Left ventricle myocardium superior (tissue), 1 donor: ENCODE measurements around the gene SRP9. TPM values are rescaled to one million over a fixed set of nuclear protein-coding genes. Genes with fewer than 3 reads are reported as not detected.

Source experiments
- ATAC-seq: fragments of 200-7000 bp; cut with Tn5 transposase; one replicate; pipeline ENCODE4 v1.9.1; 2020; ENCODE audit warnings: mild to moderate bottlenecking, moderate library complexity
- DNase-seq: peaks from one replicate; pipeline ENCODE4 v3.0.0-alpha.2; 2020
- intact Hi-C: fragments of 100-400 bp; cut with micrococcal nuclease; formaldehyde crosslinking; loops from one replicate; pipeline ENCODE4 v1.11.0; 2022
- long read RNA-seq: library from polyadenylated mRNA; unstranded; transcript quantifications from one replicate; pipeline ENCODE4 v2.0.0, GENCODE V29; 2021
- total RNA-seq: library from RNA; stranded (reverse); fragmentation: NEBNext Ultra II Directional; extraction: Animal tissue kit (Norgen Biotek cat#: 25700); gene quantifications from one replicate; pipeline ENCODE4 v1.2.1, GENCODE V29; 2021
- donor health status: DM: no; HTN: yes; CAD: no; lungs with severe emphysema.

Gene SRP9, protein sequence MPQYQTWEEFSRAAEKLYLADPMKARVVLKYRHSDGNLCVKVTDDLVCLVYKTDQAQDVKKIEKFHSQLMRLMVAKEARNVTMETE
- total RNA-seq: 211 TPM
- long read RNA-seq, transcript SRP9-203 (4 exons, 1,596 nt): minor isoform, 21 of 347 reads
- long read RNA-seq, transcript SRP9-201 (3 exons, 1,480 nt): major isoform, 302 of 347 reads
- long read RNA-seq, partial matches to known transcripts: 6 of 347 reads
- long read RNA-seq, other reads (novel, unspliced or antisense): 16 of 347 reads

DNA sequence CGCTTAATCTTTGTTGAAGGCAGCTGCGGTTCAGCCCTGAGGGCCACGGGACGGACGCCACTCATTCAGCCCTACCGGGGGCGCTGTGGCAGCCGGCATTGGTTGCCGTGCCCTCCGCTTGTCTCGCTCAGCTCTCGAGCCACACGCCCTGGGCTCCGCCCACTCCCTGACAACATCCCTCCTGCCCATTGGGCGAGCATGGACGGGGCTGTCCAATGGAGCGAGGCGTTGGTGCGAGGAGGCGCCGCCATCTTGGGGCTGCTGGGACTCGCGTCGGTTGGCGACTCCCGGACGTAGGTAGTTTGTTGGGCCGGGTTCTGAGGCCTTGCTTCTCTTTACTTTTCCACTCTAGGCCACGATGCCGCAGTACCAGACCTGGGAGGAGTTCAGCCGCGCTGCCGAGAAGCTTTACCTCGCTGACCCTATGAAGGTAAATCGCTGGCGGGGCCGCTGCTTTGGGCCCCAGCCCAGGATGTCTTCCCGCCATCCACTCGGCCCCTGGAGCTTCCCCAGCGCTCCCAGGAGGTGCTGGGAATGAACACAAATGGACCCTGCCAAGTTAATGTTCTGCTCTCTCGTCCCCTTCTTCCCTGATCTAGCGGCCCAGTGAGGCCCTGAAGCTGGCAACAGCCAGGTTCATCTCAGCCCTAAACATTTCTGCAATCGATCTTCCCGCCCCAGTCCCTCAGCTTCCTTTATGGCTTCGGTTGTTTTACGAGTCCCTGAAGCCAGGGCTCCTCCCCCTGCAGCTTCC is at the start of gene SRP9:
Gene SRP9, plus strand, starts transcription at position 244 of the 754 bp plus-strand sequence. Its CDS starts 115 bp downstream, at position 359.
- DNase-seq: peak; percentile 99
- ATAC-seq: peak; percentile 100
- intact Hi-C loops: loop anchor here (10.0 kb wide), 2 partner anchors 223 to 273 kb away; no protein-coding TSS in a partner anchor

GRCh38 chr1:225731491-225731890 is 46.1 kb upstream of the SRP9 start:
- ATAC-seq (no peak), DNase-seq (no peak)
- intact Hi-C loops: no loop called here

DNA sequence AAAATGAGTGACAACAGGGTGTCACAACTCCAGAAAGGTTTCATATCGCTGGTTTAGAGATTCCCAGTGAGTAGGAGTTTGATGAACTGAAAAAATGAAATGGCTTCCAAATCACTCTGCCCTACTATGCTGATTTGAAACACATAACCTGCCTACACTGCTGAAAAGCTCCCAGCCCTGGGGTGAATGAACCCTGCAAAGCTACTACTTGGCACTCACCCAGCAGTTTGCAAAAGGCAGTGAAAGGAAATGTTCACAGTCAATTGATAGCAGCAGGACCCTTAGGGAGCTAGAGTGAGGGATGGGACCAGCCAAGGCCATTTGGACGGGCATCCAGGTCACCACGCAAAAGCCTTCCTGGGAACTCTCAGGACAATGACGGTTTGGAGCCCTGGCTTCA is 44.4 kb upstream of the SRP9 start:
- intact Hi-C loops: no loop called here
- DNase-seq (no peak), ATAC-seq (no peak)

DNA sequence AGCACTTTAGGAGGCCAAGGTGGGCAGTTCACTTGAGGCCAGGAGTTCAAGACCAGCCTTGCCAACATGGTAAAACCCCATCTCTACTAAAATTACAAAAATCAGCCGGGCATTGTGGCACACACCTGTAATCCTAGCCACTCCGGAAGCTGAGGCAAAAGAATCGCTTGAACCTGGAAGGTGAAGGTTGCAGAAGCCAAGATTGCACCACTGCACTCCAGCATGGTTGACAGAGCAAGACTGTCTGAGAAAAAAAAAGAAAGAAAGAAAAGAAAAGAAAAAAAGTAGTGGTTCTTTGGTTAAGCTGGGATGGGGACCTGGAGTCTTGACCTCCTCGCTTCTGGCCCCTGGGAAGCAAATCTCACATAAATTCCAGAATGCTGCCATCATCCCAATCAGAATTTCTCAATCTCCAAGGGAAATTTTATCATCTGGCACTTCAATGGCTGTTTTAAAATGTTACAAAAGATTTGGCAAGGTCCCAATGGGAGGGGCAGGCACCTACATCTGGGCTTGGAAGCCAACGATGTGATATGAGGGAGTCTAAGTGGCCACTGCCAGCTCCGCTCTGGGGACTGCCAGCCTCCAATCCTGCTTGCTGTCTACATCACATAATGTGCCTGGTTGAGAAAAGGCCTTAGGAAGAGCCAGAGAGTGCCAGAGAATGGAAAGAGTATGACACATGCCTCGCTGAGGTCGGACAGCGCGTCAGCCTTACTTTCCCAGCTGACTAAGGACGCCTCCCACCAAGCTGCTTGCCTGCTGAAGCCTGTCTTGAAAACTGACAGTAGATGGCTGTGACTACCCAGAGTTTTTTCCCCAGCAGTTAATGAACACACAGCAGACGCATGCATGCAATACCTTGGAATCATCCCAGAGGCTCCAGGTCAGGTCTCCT is 42.1 kb upstream of the SRP9 start:
- DNase-seq: peak; percentile 76
- ATAC-seq: peak; percentile 97
- intact Hi-C loops: no loop called here

DNA sequence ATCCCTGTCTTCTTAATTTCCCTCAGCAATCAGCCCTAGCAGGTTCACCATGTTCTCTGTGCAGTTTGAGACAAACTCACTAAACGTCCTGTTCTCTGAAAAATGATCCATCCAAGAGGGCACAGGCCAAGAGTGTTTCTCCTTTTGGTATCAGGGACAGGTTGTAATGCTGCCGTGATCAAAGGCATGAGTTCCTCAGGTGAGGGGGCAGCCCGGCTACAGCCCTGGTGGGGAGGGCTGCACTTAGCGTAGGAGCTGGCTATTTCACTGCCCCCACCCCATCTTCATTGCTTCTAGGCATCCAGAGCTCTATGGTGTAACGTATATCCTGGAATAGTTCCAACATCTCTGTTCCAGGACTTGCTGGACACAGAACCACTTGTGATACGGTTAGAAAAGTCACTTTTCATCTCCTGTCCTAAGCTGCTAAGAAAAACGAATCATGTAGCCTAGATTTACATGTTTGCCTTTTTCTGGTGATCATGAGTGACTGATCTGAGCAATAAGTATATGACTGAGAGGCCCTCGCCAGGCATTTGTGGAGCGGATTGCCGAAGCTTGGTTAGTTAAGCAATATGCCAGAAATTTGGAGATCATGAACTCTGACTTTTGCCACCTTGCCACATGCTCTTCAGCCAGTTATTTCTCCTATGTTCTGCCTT is 41.1 kb upstream of the SRP9 start:
- DNase-seq (no peak), ATAC-seq (no peak)
- intact Hi-C loops: no loop called here

DNA sequence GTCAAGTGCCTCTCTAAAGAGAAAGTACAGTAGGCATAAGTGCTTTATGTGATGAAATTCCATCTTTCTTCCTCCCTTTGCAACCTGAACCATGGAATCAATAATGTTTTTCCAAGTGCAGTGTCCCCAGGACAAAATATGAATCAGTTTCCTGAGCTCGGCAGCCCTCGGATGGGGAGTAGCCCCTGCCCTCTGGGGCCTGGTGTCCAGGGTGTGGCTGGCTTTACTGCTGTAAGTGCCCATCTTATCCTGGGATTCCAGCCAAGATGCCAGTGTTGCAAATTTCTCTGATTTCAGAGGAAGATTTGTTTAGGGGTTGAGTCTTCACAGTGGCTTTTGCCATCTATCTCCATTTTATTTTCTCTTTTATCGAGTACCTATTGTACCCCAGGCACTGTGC is 40.5 kb upstream of the SRP9 start:
- no peak for ATAC-seq
- intact Hi-C loops: no loop called here
- no peak for DNase-seq

- DNase-seq: no peak
- intact Hi-C loops: no loop called here
Measured at GRCh38 chr1:225737866-225738265, 39.8 kb upstream of the SRP9 start.

GRCh38 chr1:225738763-225739162 is 38.9 kb upstream of the SRP9 start:
- DNase-seq (no peak), ATAC-seq (no peak)
- intact Hi-C loops: no loop called here

More at GRCh38 chr1:225737866-225738265, 39.8 kb upstream of the SRP9 start:
- no peak for ATAC-seq

GRCh38 chr1:225739542-225740107 is 38.0 kb upstream of the SRP9 start:
- ATAC-seq (no peak), DNase-seq (no peak)
- intact Hi-C loops: no loop called here

GRCh38 chr1:225744745-225745144 is 32.9 kb upstream of the SRP9 start:
- DNase-seq (no peak), ATAC-seq (no peak)
- intact Hi-C loops: no loop called here

DNA sequence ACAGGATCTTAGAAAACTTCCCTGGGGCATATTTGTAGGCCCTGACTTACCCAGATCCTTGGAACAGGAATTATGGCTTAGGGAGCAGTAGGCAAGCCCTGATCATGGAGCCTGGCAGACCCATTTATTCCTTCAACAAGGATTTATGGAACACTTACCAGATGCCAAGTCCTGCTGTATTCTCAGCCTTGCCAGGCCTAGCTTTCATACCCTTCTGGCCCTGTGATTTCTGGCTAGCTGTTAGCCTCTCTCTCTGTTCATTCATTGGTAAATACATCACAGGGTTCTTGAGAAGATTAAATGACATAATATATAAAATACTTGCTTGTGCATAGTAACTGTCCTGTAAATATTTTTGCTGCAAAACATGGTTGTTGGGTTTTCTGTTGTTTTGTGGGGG is 32.4 kb upstream of the SRP9 start:
- DNase-seq: no peak
- intact Hi-C loops: no loop called here
- no peak for ATAC-seq

DNA sequence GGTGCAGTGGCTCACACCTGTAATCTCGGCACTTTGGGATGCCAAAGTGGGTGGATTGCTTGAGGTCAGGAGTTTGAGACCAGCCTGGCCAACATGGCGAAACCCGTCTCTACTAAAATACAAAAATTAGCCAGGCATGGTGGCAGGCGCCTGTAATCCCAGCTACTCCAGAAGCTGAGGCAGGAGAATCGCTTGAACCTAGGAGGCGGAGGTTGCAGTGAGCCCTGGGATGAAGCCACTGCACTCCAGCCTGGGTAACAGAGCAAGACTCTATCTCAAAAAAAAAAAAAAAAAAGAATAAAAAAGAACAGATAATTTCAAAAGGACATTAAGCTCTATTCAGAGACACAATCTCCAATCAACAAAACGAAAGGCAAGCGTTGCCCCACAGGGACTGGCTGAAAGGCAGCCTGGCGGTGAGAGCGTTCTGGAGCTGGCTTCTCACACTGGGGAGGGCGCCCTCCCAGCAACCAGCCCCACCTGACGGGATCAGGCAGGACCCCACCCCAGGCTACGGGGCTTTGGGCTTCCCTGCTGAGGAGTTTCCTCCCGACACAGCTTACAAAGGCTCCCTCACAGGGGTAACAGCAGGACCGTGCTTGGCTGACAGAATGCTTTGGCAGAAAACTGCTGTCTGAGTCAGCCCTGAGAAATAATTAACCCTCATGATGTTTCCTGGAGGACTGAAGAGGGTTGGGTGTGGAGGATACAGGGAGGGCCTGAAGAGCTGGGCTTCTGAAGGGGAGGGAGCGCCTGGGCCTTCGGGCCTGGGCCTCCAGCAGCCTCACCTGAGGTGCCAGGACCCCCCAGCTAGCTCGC is 31.1 kb upstream of the SRP9 start:
- ATAC-seq: peak; percentile 96
- intact Hi-C loops: no loop called here
- DNase-seq: peak; percentile 73

DNA sequence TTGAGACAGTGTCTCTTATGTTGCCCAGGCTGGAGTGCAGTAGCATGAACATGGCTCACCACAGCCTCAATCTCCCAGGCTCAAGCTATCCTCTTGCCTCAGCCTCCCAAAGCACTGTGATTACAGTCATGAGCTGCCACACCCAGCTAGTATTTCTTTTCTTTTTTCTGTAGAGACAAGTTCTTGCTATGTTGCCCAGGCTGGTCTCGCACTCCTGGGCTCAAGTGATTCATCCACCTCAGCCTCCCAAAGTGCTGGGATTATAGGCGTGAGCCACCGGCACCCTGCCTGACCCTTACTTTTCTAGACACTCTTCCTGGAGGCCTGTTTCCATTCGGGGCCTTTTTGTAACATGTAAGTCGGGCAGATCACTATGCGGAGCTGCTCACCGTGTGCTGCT is 30.1 kb upstream of the SRP9 start:
- ATAC-seq (no peak), DNase-seq (no peak)
- intact Hi-C loops: no loop called here

DNA sequence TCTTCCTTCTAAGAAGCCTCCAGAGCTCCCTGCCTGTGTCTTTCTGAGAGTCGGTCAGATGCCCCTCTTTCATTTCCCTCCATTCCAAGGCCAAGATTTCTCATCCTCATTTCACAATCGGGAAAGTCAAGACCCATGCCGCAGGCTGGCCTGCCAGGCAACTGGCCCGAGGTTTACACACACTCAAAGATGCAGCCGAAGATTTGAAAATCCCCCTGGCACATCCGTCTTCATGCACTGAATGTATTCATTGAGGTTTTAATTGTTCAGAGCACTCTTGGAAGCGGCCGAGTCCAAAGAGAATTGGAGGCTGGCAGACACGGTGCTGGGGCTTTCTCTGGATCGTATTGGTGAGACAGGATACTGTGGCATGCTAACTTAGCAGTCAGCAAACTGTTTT is 29.1 kb upstream of the SRP9 start:
- intact Hi-C loops: no loop called here
- ATAC-seq (no peak), DNase-seq (no peak)

DNA sequence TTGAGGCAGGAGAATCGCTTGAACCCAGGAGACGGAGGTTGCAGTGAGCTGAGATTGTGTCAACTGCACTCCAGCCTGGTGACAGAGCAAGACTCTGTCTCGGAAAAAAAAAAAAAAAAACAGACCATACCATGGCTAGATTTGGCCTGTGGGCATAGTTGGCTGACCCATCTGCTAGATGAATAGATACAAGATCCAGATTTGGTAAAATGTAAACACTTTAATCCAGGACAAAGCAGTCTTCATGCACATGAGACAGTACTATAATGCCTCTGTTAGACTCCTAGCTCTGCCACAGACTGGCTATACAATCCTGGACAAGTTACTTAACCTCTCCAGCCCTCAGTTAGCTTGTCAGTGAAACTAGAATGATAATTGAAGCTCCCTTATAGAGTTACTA is 27.9 kb upstream of the SRP9 start:
- intact Hi-C loops: loop anchor here (10.0 kb wide), 1 partner anchor 95 kb away; the partner anchor contains the start of gene ENAH
- DNase-seq: no peak
- ATAC-seq: no peak

GRCh38 chr1:225750420-225750819 is 27.2 kb upstream of the SRP9 start:
- DNase-seq (no peak), ATAC-seq (no peak)
- intact Hi-C loops: loop anchor here (10.0 kb wide), 1 partner anchor 96 kb away; the partner anchor contains the start of gene ENAH

DNA sequence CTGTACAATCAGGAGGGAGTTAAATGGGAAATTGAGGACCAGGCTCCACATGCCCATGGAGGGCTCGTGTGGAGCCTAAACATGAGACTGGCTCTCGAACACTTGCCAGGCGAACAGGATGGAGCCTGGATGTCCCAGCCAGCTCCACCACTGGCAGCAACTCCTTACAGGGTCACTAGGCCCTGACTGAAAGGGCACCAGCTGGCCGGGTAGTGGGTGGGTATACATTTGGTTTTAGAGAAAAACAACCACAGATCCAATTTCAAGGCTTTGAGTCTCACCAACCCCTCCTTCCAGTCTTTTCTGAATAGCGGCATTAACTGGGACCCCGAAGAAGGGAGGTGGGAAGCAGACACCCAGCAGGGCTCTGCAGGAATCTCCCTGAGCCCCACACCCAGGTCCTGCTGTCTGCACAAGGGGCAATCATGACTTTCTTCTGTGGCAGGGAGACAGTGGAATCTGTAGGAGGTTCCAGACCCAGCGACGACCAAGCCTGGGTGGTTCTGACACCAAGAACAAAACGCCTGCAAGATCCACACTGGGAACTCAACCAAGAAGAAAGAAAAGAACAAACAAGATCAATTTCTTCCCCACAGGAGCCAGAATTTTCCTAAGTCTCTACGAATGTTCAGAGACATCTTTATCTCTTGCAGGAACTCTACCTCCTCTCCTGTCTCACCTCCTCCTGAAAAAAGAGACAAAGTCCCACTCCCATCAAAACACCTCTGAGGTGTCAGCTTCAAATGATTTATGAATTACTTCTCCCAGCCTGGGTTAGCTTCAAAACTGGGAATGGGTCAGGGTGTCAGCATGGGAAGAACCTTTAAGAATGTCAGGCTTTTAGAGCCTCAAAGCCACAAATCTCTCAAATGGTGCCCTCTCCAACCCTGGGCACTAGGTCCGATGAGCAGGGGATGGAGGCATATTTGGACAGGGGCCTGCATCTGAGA is 26.5 kb upstream of the SRP9 start:
- intact Hi-C loops: loop anchor here (10.0 kb wide), 1 partner anchor 96 kb away; the partner anchor contains the start of gene ENAH
- DNase-seq (no peak), ATAC-seq (no peak)
